NOMO-1 (cell line): ENCODE results near the gene CKAP5.
"Not testable (repeated sequence)": the region's sequence is repeated elsewhere in the genome, so short reads cannot be mapped to it uniquely, and the experiment has no call there.

Experiments
- DNase-seq, 2 experiments: peaks; one replicate each; lab custom pipeline; 2025; ENCODE audit not compliant: unreplicated experiment in 2 of 2; lab: John Stamatoyannopoulos, UW

The CKAP5 gene

GRCh38 chr11:46729110-46730027, 116.7 kb downstream of the CKAP5 start:
- DNase-seq, result no peak

- no peak for DNase-seq
Measured at GRCh38 chr11:46728659-46729040, 117.4 kb downstream of the CKAP5 start.

GRCh38 chr11:46727952-46728658, 118.0 kb downstream of the CKAP5 start:
- no peak for DNase-seq

- DNase-seq, result no peak
Measured at GRCh38 chr11:46726206-46726862, 119.7 kb downstream of the CKAP5 start.

- no peak for DNase-seq
Measured at GRCh38 chr11:46725338-46726205, 120.5 kb downstream of the CKAP5 start.

- no peak for DNase-seq
Measured at GRCh38 chr11:46724088-46724487, 122.0 kb downstream of the CKAP5 start.

GRCh38 chr11:46723359-46723680, 122.8 kb downstream of the CKAP5 start:
- no peak for DNase-seq

- DNase-seq, result no peak
Measured at GRCh38 chr11:46722566-46723358, 123.3 kb downstream of the CKAP5 start.

GRCh38 chr11:46721286-46721685, 124.8 kb downstream of the CKAP5 start:
- DNase-seq, result no peak

GRCh38 chr11:46719543-46720218, 126.4 kb downstream of the CKAP5 start:
- no peak for DNase-seq

GRCh38 chr11:46719048-46719542, 127.0 kb downstream of the CKAP5 start, which contains the start of gene F2:
TSS of gene F2 (plus strand) at chr11:46719213. CDS start at chr11:46719236, 23 bp downstream.
- DNase-seq, result no peak

- no peak for DNase-seq
Measured at GRCh38 chr11:46718155-46719019, 127.7 kb downstream of the CKAP5 start.

GRCh38 chr11:46717825-46718154, 128.3 kb downstream of the CKAP5 start:
- DNase-seq, result not testable (repeated sequence)

GRCh38 chr11:46712874-46713576, 133.1 kb downstream of the CKAP5 start:
- no peak for DNase-seq

GRCh38 chr11:46711303-46711702, 134.8 kb downstream of the CKAP5 start:
- no peak for DNase-seq

GRCh38 chr11:46710821-46711269, 135.2 kb downstream of the CKAP5 start:
- no peak for DNase-seq

- DNase-seq, result not testable (repeated sequence)
Measured at GRCh38 chr11:46709351-46709750, 136.7 kb downstream of the CKAP5 start.
